ENCODE results near the gene FAN1. TPM values are rescaled to one million over a fixed set of nuclear protein-coding genes. Genes with fewer than 3 reads are reported as not detected.

The FAN1 gene
- total RNA-seq, 1 experiment from 2014 or later, result 28.2 TPM

DNA sequence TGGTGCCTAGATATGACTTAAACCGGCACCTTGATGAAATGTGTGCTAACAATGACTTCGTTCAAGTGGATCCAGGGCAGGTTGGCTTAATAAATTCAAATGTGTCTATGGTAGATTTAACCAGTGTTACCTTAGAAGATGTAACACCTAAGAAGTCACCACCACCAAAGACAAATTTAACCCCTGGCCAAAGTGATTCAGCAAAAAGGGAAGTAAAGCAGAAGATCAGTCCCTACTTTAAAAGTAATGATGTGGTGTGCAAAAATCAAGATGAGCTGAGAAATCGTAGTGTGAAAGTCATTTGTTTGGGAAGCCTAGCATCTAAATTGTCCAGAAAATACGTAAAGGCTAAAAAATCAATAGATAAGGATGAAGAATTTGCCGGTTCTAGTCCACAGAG lies 1.1 kb downstream of the FAN1 start:
- Mint-ChIP-seq H3K4me1 (peaks cover 21 to 30% of the 10 kb centered on the region in 2 experiments), H3K36me3 (ENCODE audit: insufficient read depth in 1 of 3, low read depth in 3 of 3) (peaks cover 8 to 34% (median 34%) of the 10 kb centered on the region in 3 experiments; a peak in 6 of 7 replicates), H3K4me3 (peak overlapping the region; percentile 21 to 91), H3K27ac (no peak overlapping the region), H3K9me3 (peaks cover 0 to 2% of the 10 kb centered on the region in 2 experiments; a peak in 1 of 5 replicates), H3K27me3 (ENCODE audit: low read depth) (no peaks in the 10 kb centered on the region; the same call in 1 of the 2 replicates)
- Histone ChIP-seq H3K79me1 (ENCODE audit: insufficient read depth, low read depth, low read length, poor library complexity, severe bottlenecking) (no peaks in the 10 kb centered on the region), H4K20me1 (ENCODE audit: control insufficient read depth, insufficient read depth, insufficient read length) (no peaks in the 10 kb centered on the region), H3K18ac (ENCODE audit: insufficient read length, low read depth, low read length) (no peak overlapping the region), H3K27ac (ENCODE audit: insufficient read length, low read depth, low read length) (no peak overlapping the region), H3K27me3 (ENCODE audit: insufficient read depth, low read length) (no peaks in the 10 kb centered on the region), H3K56ac (ENCODE audit: insufficient read length, low read depth, low read length) (no peak overlapping the region), H4K91ac (ENCODE audit: insufficient read length, low read depth, low read length) (no peak overlapping the region), H3K23me2 (ENCODE audit: insufficient read length, low read depth, low read length, poor library complexity, severe bottlenecking) (peaks cover 3% of the 10 kb centered on the region), H3T11ph (ENCODE audit: low read length) (no peak overlapping the region), H3K23ac (ENCODE audit: insufficient read length, low read depth, low read length) (no peak overlapping the region), H2BK12ac (ENCODE audit: insufficient read length, low read depth, low read length) (no peak overlapping the region), H3K14ac (ENCODE audit: insufficient read depth, low read length) (no peak overlapping the region), H4K8ac (replicated peaks; ENCODE audit: insufficient read length, low read depth, low read length) (no peak overlapping the region), H3K79me2 (ENCODE audit: insufficient read depth, low read length) (no peaks in the 10 kb centered on the region), H3K4ac (ENCODE audit: low read depth, low read length) (no peak overlapping the region), H2BK20ac (ENCODE audit: low read depth, low read length, poor library complexity, severe bottlenecking) (no peak overlapping the region), H2AK5ac (ENCODE audit: insufficient read length, low read length) (no peak overlapping the region), H3K4me2 (ENCODE audit: insufficient read depth, insufficient read length, low read length) (peak overlapping the region; percentile 87), H2AFZ (ENCODE audit: low read length) (no peak overlapping the region), H2BK5ac (ENCODE audit: insufficient read length, low read length) (no peak overlapping the region), H3K9ac (ENCODE audit: extremely low read depth, insufficient read length, low read length) (no peak overlapping the region), H2BK15ac (ENCODE audit: low read depth, low read length) (no peak overlapping the region), H4K5ac (ENCODE audit: insufficient read length, low read depth, low read length) (no peak overlapping the region), H3K9me3 (ENCODE audit: control insufficient read depth, low read depth, low read length) (no peaks in the 10 kb centered on the region), H2BK120ac (ENCODE audit: low read depth, low read length, poor library complexity, severe bottlenecking) (no peak overlapping the region), H3K4me1 (ENCODE audit: insufficient read depth, low read length) (no peaks in the 10 kb centered on the region)
- no CpG with 5 or more reads among the region's 5 CpGs for WGBS (ENCODE audit: extremely low coverage, insufficient read length, low lambda C conversion rate)
- DNase-seq, result no peak
- TF ChIP-seq, protein P1, sequence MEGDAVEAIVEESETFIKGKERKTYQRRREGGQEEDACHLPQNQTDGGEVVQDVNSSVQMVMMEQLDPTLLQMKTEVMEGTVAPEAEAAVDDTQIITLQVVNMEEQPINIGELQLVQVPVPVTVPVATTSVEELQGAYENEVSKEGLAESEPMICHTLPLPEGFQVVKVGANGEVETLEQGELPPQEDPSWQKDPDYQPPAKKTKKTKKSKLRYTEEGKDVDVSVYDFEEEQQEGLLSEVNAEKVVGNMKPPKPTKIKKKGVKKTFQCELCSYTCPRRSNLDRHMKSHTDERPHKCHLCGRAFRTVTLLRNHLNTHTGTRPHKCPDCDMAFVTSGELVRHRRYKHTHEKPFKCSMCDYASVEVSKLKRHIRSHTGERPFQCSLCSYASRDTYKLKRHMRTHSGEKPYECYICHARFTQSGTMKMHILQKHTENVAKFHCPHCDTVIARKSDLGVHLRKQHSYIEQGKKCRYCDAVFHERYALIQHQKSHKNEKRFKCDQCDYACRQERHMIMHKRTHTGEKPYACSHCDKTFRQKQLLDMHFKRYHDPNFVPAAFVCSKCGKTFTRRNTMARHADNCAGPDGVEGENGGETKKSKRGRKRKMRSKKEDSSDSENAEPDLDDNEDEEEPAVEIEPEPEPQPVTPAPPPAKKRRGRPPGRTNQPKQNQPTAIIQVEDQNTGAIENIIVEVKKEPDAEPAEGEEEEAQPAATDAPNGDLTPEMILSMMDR (conservative IDR thresholded peaks at IDR 0.05), result no peak

Measured in H9 (cell line).